Dermis microvascular lymphatic vessel endothelial cell (primary cell): ENCODE measurements around the gene RXFP4. TPM values are rescaled to one million over a fixed set of nuclear protein-coding genes. Genes with fewer than 3 reads are reported as not detected.
A peak's percentile ranks its signal among the peaks of the same experiment; 100 is the strongest.
"Not testable (repeated sequence)": the region's sequence is repeated elsewhere in the genome, so short reads cannot be mapped to it uniquely, and the experiment has no call there.

Experiments
- DNase-seq, 2 donors: peaks; one replicate each; pipeline versions ENCODE4 v3.0.0 to v3.0.0-alpha.2; 2010; ENCODE audit warnings: low read depth in 2 of 2
- total RNA-seq: library from RNA; depleted of rRNA; stranded (reverse); fragments of >200 nt; gene quantifications from 2 replicates; pipeline ENCODE4 v1.2.1, GENCODE V29; 2014

The RXFP4 gene
- not detected in 2 replicates for total RNA-seq

GRCh38 chr1:155940993-155941844 lies at the start of gene RXFP4:
TSS of gene RXFP4 (plus strand) at chr1:155941638. CDS start at chr1:155941710, 72 bp downstream.
- DNase-seq, result no peak

- DNase-seq, result peak in 1 of 2 donors; percentile 71
These were observed 48.6 kb upstream of the RXFP4 start for GRCh38 chr1:155892796-155893195.

GRCh38 chr1:155893389-155894142 lies 47.9 kb upstream of the RXFP4 start:
- DNase-seq, result peak; percentile 94 to 96

GRCh38 chr1:155895617-155896016 lies 45.8 kb upstream of the RXFP4 start:
- not testable (repeated sequence) for DNase-seq

- DNase-seq, result not testable (repeated sequence)
These were observed 45.0 kb upstream of the RXFP4 start for GRCh38 chr1:155896476-155896875.

GRCh38 chr1:155897746-155898145 lies 43.7 kb upstream of the RXFP4 start:
- DNase-seq, result no peak

- DNase-seq, result no peak
These were observed 42.5 kb upstream of the RXFP4 start for GRCh38 chr1:155898888-155899287.

- DNase-seq, result no peak
These were observed 41.8 kb upstream of the RXFP4 start for GRCh38 chr1:155899683-155900082.

- DNase-seq, result no peak
These were observed 41.3 kb upstream of the RXFP4 start for GRCh38 chr1:155900161-155900560.

GRCh38 chr1:155904261-155904660 lies 37.2 kb upstream of the RXFP4 start:
- DNase-seq, result no peak

- DNase-seq, result peak in 1 of 2 donors; percentile 53
These were observed 31.5 kb upstream of the RXFP4 start for GRCh38 chr1:155909894-155910293.

GRCh38 chr1:155910621-155911121 lies 30.8 kb upstream of the RXFP4 start:
- DNase-seq, result peak in 1 of 2 donors; percentile 46

- peak in 1 of 2 donors; percentile 75 for DNase-seq
These were observed 30.0 kb upstream of the RXFP4 start, which contains the start of gene RIT1 for GRCh38 chr1:155911156-155912055. TSS of gene RIT1 (minus strand) at chr1:155911349. CDS start at chr1:155910761, 588 bp downstream.

GRCh38 chr1:155912056-155912536 lies 29.3 kb upstream of the RXFP4 start:
- no peak for DNase-seq

GRCh38 chr1:155913969-155914757 lies 27.3 kb upstream of the RXFP4 start:
- no peak for DNase-seq

- no peak for DNase-seq
These were observed 22.8 kb upstream of the RXFP4 start for GRCh38 chr1:155918660-155919059.

- no peak for DNase-seq
These were observed 21.6 kb upstream of the RXFP4 start for GRCh38 chr1:155919801-155920200.

GRCh38 chr1:155920717-155921116 lies 20.7 kb upstream of the RXFP4 start:
- DNase-seq, result no peak

- DNase-seq, result no peak
These were observed 15.9 kb upstream of the RXFP4 start for GRCh38 chr1:155925506-155925905.

GRCh38 chr1:155929057-155929456 lies 12.4 kb upstream of the RXFP4 start:
- DNase-seq, result peak in 1 of 2 donors; percentile 17
